Stimulated activated CD8-positive, alpha-beta memory T cell treated with anti-CD3 and anti-CD28 coated beads, Interleukin-12 subunit alpha, Interleukin-12 subunit beta, amount 100 ng/mL, for 4 hours (primary cell): Measurements from ENCODE around the gene LDAF1.
"Not testable (repeated sequence)": the region's sequence is repeated elsewhere in the genome, so short reads cannot be mapped to it uniquely, and the experiment has no call there.

ENCODE experiments used
- DNase-seq: peaks from one replicate; pipeline ENCODE4 v3.0.0-alpha.2; 2020; ENCODE audit warnings: low read depth

The LDAF1 gene

DNA sequence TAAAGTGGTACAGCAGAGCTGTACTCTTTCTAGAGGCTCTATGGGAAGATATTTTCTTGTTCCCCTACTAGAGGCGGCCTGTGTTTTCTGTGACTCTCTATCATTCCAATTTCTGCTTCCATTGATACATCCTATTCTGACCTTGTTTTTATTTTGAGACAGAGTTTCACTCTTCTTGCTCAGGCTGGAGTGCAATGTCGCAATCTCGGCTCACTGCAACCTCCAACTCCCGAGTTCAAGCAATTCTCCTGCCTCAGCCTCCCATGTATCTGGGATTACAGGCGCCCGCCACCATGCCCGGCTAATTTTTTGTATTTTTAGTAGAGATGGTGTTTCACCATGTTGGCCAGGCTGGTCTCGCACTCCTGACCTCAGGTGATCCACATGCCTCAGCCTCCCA, 36.9 kb downstream of the LDAF1 start:
- not testable (repeated sequence) for DNase-seq

DNA sequence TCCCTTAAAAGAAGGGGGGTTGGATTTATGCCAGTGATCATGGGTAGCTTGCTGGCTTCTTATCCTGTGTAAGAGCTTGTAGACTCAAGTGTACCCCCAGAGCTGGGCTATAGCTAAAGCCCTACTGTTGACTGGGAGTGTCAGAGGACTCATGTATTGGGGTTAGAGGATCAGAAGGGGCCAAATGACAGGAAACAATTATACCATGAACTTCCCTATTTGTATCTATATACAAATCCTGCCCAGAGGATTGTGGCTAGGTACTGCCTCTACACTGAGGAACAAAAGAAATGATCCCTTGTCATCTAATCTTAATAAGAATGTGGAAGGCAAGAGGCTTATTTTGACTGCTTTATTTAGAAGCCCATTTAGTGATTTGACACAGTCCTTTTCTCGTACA, 38.6 kb downstream of the LDAF1 start:
- DNase-seq: no peak

DNA sequence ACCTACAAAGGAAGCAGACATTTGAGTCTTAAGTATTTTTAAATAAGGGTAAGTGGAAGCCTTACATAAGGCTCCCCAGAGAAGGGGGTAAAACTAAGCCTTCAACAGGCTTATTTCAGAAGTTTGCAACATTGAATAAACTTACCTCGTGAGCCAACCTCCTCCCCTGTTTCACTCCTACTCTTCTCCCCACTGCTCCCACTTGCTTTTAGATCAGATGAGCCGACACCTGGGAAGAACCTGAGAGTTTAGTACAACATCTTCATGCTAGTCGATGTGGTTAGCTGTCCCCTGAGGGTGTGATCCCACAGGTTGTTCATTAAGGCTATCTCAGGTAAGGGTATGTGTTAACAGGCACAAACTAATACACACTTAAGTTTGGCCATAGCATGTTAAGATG, 39.1 kb downstream of the LDAF1 start:
- DNase-seq: no peak

DNA sequence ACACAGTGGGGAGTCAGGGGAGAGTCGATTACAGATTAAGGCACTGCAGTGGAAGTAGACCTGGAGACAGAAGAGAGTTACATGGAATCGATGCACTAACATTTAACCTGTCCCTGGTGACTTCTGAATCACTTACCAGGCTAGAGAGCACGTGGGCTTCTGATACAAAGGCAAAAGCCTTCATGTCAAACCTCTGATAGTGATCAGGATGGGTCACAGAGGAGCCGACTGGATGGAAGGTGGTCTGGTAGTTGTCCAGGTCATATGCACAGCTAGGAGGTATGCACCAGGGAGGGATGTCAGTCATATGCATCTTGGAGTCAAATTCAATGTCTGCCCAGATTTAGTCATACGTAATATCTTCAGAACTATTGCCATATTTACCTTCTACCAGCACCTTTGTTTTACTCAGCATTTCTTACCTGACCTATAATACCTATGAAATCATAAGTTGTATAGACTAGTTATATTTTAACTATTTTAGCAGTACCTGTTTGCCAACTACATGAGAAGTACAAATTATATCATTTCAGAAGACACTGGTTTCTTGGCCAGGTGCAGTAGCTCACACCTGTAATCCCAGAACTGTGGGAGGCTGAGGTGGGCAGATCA, 41.2 kb downstream of the LDAF1 start:
- no peak for DNase-seq

DNA sequence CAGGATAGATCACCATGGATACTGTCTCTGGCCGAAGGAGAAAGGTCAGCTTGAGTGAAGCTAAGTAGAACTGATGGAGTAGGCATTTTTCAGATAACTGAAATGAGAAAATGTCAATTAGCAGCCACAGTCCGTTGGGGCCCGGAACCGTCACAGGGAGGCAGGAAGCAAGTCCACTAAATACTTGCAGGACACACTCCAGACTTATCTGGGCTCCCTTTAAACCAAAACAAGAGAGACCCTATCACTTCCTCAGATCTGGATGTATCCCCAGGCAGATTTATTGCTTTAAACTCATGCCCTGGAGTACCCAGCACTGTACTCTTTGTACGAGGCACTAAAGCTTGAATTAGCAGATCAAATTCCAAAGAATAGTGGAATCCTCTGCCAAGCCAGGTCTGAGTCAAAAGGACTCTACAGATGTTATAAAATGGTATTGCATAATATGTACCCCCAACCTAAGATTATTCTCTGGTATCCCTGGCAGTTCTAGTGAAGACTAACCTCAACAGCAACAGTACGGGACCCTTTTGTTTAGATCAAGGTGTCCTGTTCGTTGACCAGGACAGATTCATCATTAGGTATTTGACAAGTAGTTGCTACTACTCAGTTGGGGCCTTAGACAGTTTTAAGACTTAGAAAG, 44.8 kb downstream of the LDAF1 start:
- DNase-seq: no peak

DNA sequence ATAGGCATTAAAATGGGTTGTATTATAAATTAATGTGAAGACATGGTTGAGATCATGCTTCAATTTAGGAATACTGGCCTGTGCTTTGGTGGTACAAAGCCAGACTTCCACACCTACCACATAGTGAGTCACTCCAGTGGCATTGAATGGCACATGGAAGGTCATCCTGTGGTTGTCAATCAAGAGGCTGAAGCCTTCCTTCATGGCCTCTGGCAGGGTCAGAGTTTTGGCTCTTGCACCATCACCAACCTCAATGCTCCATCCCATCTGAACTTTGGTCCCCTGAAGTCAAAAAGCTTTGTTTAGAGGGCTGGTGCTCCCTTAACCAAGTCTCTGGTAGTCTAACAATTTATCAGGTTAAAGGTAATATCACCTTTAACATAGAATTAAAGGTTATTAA, 46.8 kb downstream of the LDAF1 start:
- no peak for DNase-seq

DNA sequence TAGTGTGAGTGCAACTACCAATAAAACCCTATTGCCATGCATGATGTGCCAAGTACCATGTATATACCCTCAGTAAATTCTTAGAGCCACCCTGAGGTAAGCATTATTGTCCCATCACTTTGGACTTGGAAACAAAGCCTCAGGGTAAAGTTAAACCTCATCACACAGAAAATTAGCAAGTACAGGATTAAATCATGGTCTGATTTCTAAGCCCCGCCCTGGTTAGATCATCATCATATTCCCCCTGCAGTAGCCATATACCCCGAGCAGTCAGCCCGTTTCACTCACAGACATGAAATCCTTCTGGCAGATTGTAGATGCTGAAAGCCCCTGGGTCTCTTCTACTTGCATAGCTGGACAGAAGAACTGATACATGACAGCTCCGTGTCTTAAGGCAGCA, 48.1 kb downstream of the LDAF1 start:
- no peak for DNase-seq

DNA sequence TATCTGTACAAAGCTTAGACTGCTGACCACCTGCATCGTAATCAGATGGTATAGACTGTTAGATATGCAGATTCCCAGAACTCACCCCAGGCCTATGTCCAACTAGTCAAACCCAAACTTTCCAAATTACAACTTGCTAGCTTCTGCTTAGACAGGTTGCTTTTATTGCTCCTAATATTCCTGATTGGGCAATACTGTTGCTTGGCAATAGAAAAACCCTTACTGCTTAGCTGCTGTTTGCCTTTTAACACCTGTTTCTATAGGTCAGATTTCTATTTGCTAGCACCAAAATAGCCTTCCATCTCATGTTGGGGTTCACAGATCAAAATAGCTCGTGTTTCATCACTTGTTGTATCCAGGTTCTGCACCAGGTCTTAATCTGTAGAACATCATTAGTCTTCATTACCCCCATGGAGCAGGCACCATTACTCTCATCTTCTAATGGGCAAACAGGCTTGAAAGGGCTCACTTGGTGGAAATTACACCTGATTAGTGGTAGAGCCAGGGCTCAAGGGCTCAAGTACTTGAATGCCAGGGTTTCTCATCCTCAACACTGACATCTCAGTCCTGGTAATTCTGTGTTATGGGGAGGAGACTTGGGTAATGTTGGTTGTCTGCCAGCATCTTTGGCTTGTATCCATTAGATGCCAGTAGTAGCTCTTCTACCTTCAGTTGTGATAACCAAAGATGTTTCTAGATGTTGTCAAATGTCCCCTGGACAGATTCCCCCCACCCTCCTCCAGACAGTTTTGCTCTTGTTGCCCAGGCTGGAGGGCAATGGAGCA, 50.2 kb downstream of the LDAF1 start:
- DNase-seq: no peak

DNA sequence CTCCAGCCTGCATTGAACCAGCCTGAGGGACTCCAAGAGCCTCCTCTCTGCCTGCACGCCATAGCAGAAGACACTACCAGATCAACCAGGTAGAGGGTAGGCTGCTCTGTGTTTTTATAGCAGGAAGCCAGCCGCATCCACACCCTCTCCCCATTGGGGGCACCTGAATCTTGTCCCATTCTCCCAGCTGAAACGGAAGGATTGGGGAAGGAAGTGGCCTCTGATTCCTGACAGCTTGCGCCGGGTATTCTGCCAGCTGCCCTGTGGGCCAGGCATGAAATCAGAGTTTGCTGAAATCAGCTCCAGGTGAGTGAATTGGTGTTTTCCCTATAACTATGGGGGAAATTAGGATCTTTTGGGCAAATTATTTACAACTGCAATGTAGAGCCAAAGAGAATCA, 53.0 kb downstream of the LDAF1 start, which contains the start of gene ZP2:
Gene ZP2 (minus strand): TSS at position 89 of the 400 bp plus-strand sequence. CDS start 27 bp downstream, at position 62.
- DNase-seq: no peak

DNA sequence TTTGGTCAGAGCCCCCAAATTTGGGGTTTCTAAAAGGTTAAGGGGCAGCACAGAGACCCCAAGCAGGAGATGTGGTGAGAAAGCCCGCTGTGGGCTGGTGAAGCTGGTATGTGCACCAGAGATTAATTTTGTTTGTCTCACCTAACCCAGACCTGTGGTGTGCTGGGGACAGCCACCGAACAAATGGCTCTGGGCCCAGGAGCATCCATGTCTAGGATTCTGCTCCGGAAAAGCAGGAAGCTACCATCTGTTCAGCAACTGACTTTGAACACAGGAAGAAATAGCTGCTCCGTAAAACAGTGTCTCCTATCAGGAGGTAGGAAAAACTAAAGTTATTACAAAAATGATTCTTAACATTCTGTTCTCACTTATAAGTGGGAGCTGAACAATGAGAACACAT, 55.6 kb downstream of the LDAF1 start:
- DNase-seq: no peak

DNA sequence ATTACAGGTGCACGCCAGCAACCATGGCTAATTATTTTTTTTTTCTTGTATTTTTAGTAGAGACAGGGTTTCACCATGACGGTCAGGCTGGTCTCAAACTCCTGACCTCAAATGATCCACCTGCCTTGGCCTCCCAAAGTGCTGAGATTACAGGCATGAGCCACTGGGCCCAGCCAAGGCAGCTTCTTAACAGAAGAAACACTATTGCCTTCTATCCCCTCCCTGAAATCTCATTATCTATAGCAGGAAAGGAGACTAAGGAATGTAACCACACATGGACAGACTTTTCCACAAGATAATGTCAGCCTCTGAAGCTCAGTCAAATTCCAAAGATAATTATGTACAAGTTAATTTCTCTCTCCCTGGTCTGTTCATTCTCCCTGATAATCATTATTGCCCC, 58.6 kb downstream of the LDAF1 start:
- no peak for DNase-seq

DNA sequence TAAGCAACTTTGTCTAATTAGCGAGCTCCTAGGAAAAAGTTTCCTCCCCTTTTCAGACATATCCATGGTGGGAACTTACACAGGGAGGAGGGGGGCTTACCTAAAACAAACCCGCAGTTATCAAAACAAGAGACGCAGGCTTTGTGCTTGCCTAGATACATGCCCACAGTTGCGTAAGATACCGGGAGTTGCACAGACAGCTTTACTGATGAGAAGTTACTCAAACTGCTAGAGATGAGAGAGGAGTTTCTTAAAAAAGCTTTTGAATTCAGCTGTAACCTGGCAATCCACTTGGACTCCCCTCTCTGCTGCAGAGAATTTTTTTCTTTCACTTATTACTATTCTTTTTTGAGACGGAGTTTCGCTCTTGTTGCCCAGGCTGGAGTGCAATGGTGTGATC, 59.7 kb downstream of the LDAF1 start:
- no peak for DNase-seq

DNA sequence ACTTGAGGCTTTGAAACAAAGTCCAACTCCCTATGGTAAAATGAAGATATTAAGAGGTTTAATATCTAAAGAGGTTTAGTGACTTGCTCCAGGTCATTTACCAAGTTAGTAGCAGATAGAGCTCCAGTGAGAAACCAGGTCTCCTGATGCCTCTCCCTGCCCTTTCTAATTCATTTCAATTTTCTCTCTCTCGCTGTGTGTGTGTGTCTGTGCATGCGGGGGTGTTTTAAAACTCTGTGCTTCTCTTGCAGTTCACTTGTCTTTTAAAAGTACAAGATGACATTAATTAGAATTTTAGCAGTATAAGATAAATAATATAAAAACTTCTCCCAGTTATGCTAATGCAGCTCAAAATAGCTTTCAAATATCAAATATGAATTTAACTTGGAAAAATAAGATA, 61.1 kb downstream of the LDAF1 start:
- DNase-seq: no peak

DNA sequence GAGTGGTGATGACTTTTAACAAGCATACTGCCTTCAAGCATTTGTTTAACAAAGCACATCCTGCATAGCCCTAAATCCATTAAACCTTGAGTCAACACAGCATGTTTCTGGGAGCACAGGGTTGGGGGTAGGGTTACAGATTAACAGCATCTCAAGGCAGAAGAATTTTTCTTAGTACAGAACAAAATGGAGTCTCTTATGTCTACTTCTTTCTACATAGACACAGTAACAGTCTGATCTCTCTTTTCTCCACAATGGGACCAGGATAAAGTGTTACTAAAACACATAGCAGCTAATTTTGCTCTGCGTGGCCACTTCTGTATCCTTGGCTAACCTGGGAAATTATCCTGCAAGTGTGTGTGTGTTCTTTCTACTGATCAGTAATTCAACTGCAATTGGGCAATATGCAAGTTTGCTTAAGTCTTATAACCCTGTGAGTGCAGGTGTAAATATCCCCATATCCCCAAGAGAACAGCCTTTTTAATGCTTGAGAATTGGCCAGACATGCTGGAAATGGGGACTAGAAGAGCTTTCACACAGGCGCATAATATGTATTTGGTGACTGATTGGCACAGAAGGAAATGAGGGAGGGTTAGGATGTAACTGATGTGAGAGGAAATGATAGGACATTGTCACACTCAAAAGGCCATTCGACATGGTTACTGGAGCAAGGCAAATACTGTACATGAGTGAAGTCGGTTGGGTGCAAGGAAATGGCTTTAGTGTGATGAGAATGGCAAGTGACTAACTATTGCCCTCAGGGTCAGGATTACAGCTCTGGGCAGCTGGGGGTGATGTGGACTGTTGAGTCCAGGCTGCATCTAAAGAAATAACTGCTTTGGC, 64.2 kb downstream of the LDAF1 start:
- DNase-seq: no peak

DNA sequence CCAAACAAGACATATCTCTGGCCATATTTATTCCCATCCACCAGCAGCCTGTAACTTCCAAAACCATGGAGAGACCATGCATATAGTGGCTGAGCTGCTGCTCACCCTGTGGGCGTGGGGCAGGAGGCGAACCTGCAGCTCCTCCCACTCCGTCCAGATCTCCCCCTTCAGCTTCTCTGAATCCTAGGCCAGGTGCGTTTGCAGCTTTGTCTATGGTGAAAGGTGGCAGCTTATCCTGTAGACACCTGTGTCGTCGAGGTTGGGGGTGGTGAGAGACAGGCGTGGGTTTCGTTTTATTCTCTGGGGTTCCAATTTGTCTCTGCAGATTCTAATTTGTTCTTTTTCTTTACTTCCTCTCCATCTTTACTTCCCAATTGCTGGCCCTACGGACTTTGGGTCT, 65.3 kb downstream of the LDAF1 start:
- no peak for DNase-seq

DNA sequence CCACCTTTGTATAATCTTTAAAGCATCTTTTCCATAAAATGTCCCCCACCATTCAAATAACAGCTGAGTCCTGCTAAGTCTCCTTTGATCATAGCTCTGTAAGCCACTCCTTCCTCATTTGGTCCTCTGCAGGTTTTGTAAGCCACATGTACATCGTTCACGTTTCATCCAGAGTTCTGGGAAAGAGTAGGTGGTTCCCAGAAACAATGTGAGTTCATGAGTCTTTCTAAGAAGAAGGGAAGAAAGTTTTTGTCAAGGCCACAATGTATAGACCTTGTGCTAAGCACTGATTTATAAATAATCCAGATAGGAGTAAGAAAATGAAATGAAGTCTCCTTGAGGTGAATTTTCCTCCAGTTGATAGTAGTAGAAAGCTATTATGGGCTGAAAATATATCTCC, 66.3 kb downstream of the LDAF1 start:
- no peak for DNase-seq

DNA sequence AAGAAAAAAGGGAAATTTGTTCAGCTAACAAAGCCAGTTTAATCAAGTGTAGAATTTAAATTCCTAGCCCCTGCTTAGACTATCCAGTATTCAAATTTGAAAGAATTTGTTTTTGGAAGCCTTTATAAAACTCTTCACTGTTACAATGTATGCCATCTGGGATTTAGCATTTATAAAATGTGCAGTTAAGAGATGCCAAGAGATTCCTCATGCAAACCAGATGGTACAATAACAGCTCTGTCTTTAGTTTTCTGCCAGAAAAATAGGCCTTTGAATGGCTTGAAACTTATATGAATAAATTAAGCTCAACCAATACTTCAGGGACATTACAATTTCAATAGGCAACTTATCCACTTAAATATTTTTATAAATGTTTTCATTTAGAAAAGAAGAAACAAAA, 68.3 kb downstream of the LDAF1 start:
- DNase-seq: no peak

DNA sequence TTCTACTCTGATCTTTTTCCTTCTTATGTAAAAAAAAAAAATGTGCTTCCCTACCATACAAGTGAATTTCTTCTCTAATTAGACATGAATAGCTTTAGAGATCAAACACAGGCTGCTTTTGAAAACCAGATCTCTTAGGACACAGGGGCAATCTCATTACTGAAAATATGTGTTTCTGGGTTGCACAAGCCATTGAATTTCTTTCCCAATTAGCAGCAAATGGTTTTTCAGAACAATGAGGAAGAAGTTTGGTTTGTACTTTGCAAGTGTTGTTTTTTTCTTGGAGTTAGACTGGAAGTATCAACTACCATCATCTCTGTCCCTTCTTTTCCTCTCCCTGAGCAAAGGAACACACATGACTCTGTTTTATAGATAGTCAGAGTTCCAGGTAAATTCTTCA, 69.4 kb downstream of the LDAF1 start:
- DNase-seq: no peak

DNA sequence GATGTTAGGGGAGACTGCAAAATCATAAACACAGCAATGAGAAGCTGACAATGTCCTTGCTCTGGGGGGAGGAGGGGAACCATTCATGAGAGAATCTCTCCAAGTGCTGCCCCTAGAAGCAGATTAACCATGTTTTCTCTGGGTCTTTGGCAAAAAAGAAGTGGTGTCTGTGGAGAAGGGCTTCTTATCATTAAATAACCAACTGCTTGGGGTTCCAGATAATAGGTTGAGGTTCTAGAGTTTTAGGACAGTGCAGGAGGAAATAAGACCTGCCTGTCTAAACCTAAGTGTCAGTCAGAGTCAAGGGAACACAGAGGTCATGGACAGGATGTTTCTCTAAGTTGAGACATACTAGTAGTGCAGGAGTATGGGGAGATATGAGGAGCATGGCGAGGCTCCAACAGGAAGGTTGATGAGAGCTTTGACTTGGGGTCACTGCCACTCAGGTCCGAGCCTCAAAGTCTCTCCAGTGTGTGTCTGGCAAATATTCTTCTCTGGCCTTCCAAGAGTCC, 69.9 kb downstream of the LDAF1 start:
- DNase-seq: no peak
